ENCODE measurements around the gene NHLRC2. TPM values are rescaled to one million over a fixed set of nuclear protein-coding genes. Genes with fewer than 3 reads are reported as not detected.

The NHLRC2 gene
- total RNA-seq, 1 donor from 2014 or later = 46.1 TPM

DNA sequence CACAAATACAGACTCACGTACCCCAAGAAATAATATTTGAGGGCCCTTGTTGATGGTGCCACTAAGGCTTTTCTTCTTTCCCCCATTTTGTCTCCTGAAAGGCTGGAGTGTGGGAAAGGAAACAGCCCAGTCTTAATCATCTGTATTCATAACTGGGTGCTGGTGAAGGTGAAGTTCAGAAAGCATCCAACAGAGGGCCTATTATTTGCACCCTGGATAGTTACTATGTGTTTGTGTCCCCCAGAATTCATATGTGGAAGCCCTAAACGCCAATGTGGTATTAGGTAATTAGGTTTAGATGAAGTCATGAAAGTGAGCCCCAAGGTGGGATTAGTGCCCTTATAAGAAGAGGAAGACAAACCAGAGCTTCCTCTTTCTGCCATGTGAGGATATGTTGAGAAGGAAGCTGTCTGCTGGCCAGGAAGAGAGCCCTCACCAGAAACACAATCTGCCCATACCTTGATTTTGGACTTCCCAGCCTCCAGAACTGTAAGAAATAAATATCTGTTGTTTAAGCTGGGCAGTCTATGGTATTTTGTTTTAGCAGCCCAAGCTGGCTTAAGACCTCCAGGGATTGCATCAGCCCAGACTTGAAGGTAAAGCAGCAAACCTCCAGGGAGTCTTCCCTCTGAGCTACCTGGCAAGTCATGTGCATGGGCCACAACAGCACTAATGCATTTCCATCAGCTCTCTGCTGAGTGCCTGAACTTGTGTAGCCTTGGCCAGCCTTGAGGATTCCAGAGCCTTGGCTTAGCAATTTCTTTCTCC is 99.2 kb downstream of the NHLRC2 start:
- Histone ChIP-seq H3K4me3 (no peak overlapping the region), H3K27ac (no peak overlapping the region), H3K9me3 (no peaks in the 10 kb centered on the region), H3K27me3 (no peaks in the 10 kb centered on the region), H3K4me1 (peaks cover 5% of the 10 kb centered on the region), H3K36me3 (no peaks in the 10 kb centered on the region)
- intact Hi-C loops (cut with DNase I) = no loop called here
- DNase-seq (no peak), ATAC-seq (peak; percentile 35)
- TF ChIP-seq, protein P1, sequence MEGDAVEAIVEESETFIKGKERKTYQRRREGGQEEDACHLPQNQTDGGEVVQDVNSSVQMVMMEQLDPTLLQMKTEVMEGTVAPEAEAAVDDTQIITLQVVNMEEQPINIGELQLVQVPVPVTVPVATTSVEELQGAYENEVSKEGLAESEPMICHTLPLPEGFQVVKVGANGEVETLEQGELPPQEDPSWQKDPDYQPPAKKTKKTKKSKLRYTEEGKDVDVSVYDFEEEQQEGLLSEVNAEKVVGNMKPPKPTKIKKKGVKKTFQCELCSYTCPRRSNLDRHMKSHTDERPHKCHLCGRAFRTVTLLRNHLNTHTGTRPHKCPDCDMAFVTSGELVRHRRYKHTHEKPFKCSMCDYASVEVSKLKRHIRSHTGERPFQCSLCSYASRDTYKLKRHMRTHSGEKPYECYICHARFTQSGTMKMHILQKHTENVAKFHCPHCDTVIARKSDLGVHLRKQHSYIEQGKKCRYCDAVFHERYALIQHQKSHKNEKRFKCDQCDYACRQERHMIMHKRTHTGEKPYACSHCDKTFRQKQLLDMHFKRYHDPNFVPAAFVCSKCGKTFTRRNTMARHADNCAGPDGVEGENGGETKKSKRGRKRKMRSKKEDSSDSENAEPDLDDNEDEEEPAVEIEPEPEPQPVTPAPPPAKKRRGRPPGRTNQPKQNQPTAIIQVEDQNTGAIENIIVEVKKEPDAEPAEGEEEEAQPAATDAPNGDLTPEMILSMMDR (IDR thresholded peaks at IDR 0.05) = peak; percentile 15

DNA sequence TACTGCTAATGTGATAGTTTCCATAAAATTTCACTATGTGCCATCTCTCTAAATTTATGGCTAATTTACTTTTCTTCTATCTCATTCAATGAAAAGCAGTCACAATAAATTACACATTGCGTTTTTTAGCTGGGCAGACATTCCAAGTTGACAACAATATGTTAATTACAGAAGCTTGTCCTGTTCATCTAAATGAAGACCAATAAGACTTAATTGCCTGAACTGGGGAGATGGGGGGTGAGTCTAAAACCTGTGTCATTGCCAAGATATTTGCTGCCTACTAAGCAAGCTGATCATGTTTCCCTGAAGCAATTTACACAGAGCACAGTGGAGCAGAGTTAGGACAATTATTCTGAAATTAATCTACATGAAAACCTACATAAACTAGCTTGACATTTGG is 99.9 kb downstream of the NHLRC2 start:
- Histone ChIP-seq H3K36me3 (no peaks in the 10 kb centered on the region), H3K4me1 (peaks cover 12% of the 10 kb centered on the region), H3K9me3 (no peaks in the 10 kb centered on the region), H3K27me3 (no peaks in the 10 kb centered on the region), H3K27ac (no peak overlapping the region), H3K4me3 (no peak overlapping the region)
- DNase-seq (no peak), ATAC-seq (no peak)
- TF ChIP-seq, protein P1 (IDR thresholded peaks at IDR 0.05) = no peak
- intact Hi-C loops (cut with DNase I) = no loop called here

DNA sequence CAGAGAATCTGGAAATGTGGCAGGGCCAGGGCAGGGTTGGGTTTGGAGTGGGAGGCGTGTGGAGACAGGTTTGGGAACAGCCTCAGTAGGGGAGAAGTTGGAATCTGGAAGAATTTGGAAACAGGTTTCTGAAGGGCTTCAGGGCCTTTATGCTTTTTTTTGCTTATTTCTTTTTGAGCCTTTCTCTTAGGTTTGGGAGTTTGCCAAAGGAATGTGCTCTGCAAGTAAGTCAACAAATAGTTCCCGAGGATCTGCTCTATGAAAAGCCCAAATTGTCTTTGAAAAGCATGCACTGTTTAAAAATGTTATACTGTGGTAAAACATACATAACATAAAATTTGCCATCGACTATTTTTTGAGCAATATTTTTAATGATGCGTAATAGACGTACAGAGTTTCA is 102.6 kb downstream of the NHLRC2 start:
- no peak overlapping the region for H3K4me3 ChIP-seq
- no peaks in the 10 kb centered on the region for H3K36me3 ChIP-seq
- intact Hi-C loops (cut with DNase I) = no loop called here
- no peak overlapping the region for H3K27ac ChIP-seq
- ATAC-seq (no peak), DNase-seq (no peak)
- H3K9me3 ChIP-seq = no peaks in the 10 kb centered on the region
- H3K27me3 ChIP-seq = no peaks in the 10 kb centered on the region
- TF ChIP-seq, protein P1 (IDR thresholded peaks at IDR 0.05) = no peak
- peaks cover 20% of the 10 kb centered on the region for H3K4me1 ChIP-seq

DNA sequence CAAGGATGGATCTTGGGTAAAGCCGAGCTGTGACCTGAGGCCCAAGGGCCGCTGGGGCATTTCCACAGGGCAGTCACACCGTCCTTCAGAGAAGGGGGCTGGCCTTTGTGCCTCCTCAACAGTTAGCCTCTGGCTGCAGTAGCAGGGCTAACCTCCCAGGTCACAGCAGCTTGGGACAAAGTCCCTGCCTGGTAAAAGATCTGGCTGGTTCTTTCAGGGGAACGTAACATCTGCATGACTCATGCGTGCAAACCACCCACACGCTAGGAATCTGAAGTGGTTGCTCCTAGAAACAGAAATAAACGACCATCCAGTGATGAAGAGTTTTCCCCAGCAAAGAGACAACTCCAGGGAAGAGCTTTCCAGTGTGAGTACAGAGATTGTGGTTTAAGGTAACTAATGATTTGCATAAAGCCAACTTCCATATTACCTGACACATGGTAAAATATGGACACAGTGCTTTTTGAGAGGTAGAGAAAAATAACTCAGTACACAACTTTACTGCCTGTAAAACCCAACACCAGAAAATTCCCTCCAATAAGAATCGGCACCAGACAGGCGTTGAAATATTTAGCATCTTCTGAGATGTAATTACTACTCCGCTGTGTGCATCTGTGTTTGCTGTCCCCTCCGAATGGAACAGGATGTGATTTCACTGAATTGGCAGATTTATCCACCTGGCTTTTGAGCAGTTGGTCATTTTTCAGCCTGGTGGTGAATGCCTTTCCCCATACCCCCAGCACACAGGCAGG is 104.3 kb downstream of the NHLRC2 start:
- TF ChIP-seq, protein P1 (IDR thresholded peaks at IDR 0.05) = no peak
- peak; percentile 83 for ATAC-seq
- H3K27me3 ChIP-seq = no peaks in the 10 kb centered on the region
- no peak overlapping the region for H3K4me3 ChIP-seq
- intact Hi-C loops (cut with DNase I) = no loop called here
- no peaks in the 10 kb centered on the region for H3K9me3 ChIP-seq
- H3K27ac ChIP-seq = peak overlapping the region; percentile 76
- peaks cover 21% of the 10 kb centered on the region for H3K4me1 ChIP-seq
- H3K36me3 ChIP-seq = no peaks in the 10 kb centered on the region
- DNase-seq = no peak

DNA sequence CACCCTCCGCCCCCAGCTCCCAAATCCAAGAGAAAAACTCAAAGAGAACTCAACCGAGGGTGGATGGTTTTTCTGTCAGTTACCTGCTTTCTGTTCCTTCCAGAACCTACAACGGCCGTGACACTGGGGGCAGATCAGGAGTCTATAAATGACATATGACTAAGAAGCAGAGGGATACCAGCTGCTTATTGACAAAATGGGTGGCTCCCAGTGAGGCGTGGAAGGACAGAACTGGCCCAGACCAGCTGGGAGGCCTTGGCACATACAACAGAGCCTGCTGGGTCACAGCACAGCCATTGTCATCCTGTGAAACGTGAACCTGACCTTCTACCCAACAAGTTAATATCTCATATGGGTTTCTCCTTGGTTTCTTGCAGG is 104.9 kb downstream of the NHLRC2 start:
- Histone ChIP-seq H3K9me3 (no peaks in the 10 kb centered on the region), H3K36me3 (no peaks in the 10 kb centered on the region), H3K27ac (peak overlapping the region; percentile 76), H3K4me1 (peaks cover 21% of the 10 kb centered on the region), H3K4me3 (no peak overlapping the region), H3K27me3 (no peaks in the 10 kb centered on the region)
- DNase-seq (no peak), ATAC-seq (no peak)
- intact Hi-C loops (cut with DNase I) = no loop called here
- TF ChIP-seq, protein P1 (IDR thresholded peaks at IDR 0.05) = no peak

All from upper lobe of right lung (tissue), 1 donor.